GM12892 (cell line): ENCODE measurements around the gene SPATA2.

Source experiments
- POLR2A ChIP-seq: IDR thresholded peaks from 2 replicates; pipeline ENCODE4 v1.6.1; 2011; ENCODE audit warnings: low read depth, low read length, control low read depth
- POLR2AphosphoS5 ChIP-seq: IDR thresholded peaks from 2 replicates; pipeline ENCODE4 v1.6.1; 2011; ENCODE audit warnings: low read depth, low read length, control low read depth
- TAF1 ChIP-seq: IDR thresholded peaks from 2 replicates; pipeline ENCODE4 v1.6.1; 2011; ENCODE audit warnings: low read depth, mild to moderate bottlenecking, control low read depth, low read length, borderline replicate concordance

GRCh38 chr20:49948178-49948577, 32.8 kb upstream of the SPATA2 start:
- no peak for TF ChIP-seq POLR2AphosphoS5
- TF ChIP-seq POLR2A: no peak
- TF ChIP-seq TAF1: no peak
